CD4-positive, alpha-beta T cell treated with Interleukin-12 subunit alpha and Interleukin-12 subunit beta, for 1 hour (primary cell): ENCODE measurements around the gene GTF2IRD1.
"Not testable (repeated sequence)": the region's sequence is repeated elsewhere in the genome, so short reads cannot be mapped to it uniquely, and the experiment has no call there.

Experiments
- DNase-seq: peaks from one replicate; pipeline ENCODE4 v3.0.0-alpha.2; 2020

The GTF2IRD1 gene

GRCh38 chr7:74495112-74496086 lies 41.7 kb downstream of the GTF2IRD1 start:
- DNase-seq: no peak

- no peak for DNase-seq
Measured at GRCh38 chr7:74496272-74496671, 42.6 kb downstream of the GTF2IRD1 start.

GRCh38 chr7:74496773-74497172 lies 43.1 kb downstream of the GTF2IRD1 start:
- not testable (repeated sequence) for DNase-seq

GRCh38 chr7:74498354-74498753 lies 44.6 kb downstream of the GTF2IRD1 start:
- DNase-seq: no peak

GRCh38 chr7:74498996-74499834 lies 45.5 kb downstream of the GTF2IRD1 start:
- DNase-seq: no peak

- no peak for DNase-seq
Measured at GRCh38 chr7:74499835-74500388, 46.2 kb downstream of the GTF2IRD1 start.

- no peak for DNase-seq
Measured at GRCh38 chr7:74501298-74501697, 47.6 kb downstream of the GTF2IRD1 start.

GRCh38 chr7:74502216-74502891 lies 48.6 kb downstream of the GTF2IRD1 start:
- DNase-seq: no peak

GRCh38 chr7:74503061-74503460 lies 49.4 kb downstream of the GTF2IRD1 start:
- DNase-seq: no peak

- DNase-seq: no peak
Measured at GRCh38 chr7:74503943-74504342, 50.2 kb downstream of the GTF2IRD1 start.

GRCh38 chr7:74505471-74506324 lies 52.0 kb downstream of the GTF2IRD1 start:
- DNase-seq: no peak

GRCh38 chr7:74506325-74506724 lies 52.6 kb downstream of the GTF2IRD1 start:
- DNase-seq: no peak

GRCh38 chr7:74507538-74508319 lies 54.0 kb downstream of the GTF2IRD1 start:
- no peak for DNase-seq

- DNase-seq: not testable (repeated sequence)
Measured at GRCh38 chr7:74509453-74509852, 55.7 kb downstream of the GTF2IRD1 start.

- no peak for DNase-seq
Measured at GRCh38 chr7:74511345-74511744, 57.6 kb downstream of the GTF2IRD1 start.

GRCh38 chr7:74512762-74513161 lies 59.1 kb downstream of the GTF2IRD1 start:
- no peak for DNase-seq

- DNase-seq: no peak
Measured at GRCh38 chr7:74514131-74514591, 60.5 kb downstream of the GTF2IRD1 start.

- no peak for DNase-seq
Measured at GRCh38 chr7:74515276-74515675, 61.6 kb downstream of the GTF2IRD1 start.

- DNase-seq: no peak
Measured at GRCh38 chr7:74516214-74516613, 62.5 kb downstream of the GTF2IRD1 start.

GRCh38 chr7:74518041-74518440 lies 64.3 kb downstream of the GTF2IRD1 start:
- no peak for DNase-seq

GRCh38 chr7:74518654-74519053 lies 64.9 kb downstream of the GTF2IRD1 start:
- DNase-seq: no peak
